IPS-15b (cell line): ENCODE results near the gene TRIM38.
"Not testable (repeated sequence)": the region's sequence is repeated elsewhere in the genome, so short reads cannot be mapped to it uniquely, and the experiment has no call there.

Experiments used
- H3K27me3 ChIP-seq: one replicate; pipeline ENCODE4 v1.6.1; 2013; ENCODE audit warnings: low read length; ENCODE audit not compliant: control insufficient read depth, insufficient read depth
- H3K36me3 ChIP-seq: one replicate; pipeline ENCODE4 v1.6.1; 2013; ENCODE audit warnings: low read length; ENCODE audit not compliant: control insufficient read depth, insufficient read depth
- H3K4me1 ChIP-seq: one replicate; pipeline ENCODE4 v1.6.1; 2013; ENCODE audit warnings: mild to moderate bottlenecking, low read length; ENCODE audit not compliant: control insufficient read depth, insufficient read depth
- H3K4me3 ChIP-seq: one replicate; pipeline ENCODE4 v1.5.1; 2013; ENCODE audit warnings: low read depth, low read length
- H3K9ac ChIP-seq: one replicate; pipeline ENCODE4 v1.6.1; 2013; ENCODE audit warnings: low read depth, mild to moderate bottlenecking, low read length
- H3K9me3 ChIP-seq: one replicate; pipeline ENCODE4 v1.6.1; 2013; ENCODE audit warnings: mild to moderate bottlenecking, low read length; ENCODE audit not compliant: control insufficient read depth, insufficient read depth

Gene TRIM38

DNA sequence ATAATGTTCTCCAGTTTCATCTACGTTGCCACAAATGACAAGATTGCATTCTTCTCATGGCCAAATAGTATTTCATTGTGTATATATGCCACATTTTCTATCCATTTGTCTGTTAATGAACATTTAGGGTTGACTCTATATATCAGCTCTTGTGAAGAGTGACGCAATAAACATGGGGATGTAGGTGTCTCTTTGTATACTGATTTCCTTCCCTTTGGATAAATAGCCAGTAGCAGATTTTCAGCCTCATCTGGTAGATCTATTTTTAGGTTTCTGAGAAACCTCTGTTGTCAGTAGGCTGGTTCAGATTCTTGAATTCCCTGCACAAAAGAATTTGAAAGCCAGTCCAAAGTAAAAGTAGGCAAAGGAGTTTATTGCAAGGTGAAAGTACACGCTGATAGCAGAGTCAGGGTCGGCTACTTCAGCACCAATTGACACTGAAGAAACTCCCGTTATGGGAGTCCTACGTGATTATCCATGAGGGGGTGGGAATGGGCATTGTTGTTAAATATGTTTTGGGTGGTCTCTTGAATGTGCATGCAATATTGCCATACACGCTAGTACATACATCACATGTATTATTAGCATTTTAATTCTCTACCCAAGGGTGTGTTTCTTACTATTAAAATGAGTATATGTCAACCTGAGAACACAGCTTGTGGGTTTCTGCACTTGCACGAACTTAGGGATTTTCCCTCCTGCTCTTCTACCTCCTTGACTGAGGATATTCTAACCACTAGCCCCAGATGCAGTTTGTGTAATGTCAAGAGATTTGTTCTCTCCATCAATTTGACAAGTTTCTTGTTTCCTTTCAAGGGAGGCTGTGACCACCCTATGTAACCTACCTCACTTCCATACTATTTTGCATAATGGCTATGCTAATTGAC is 17.7 kb upstream of the TRIM38 start:
- Histone ChIP-seq H3K4me3 (no peak overlapping the region), H3K4me1 (no peaks in the 10 kb centered on the region), H3K36me3 (no peaks in the 10 kb centered on the region)

GRCh38 chr6:25945738-25946137 is 16.9 kb upstream of the TRIM38 start:
- not testable (repeated sequence) for H3K9ac ChIP-seq, H3K9me3 ChIP-seq, H3K4me3 ChIP-seq, H3K36me3 ChIP-seq, H3K27me3 ChIP-seq, H3K4me1 ChIP-seq

More for the DNA sequence above, 17.7 kb upstream of the TRIM38 start:
- Histone ChIP-seq H3K9me3 (no peaks in the 10 kb centered on the region), H3K9ac (no peak overlapping the region), H3K27me3 (no peaks in the 10 kb centered on the region)

- no peaks in the 10 kb centered on the region for H3K9me3 ChIP-seq
- no peaks in the 10 kb centered on the region for H3K36me3 ChIP-seq
- H3K4me1 ChIP-seq = no peaks in the 10 kb centered on the region
- no peak overlapping the region for H3K4me3 ChIP-seq
- no peaks in the 10 kb centered on the region for H3K27me3 ChIP-seq
- no peak overlapping the region for H3K9ac ChIP-seq
Observed at GRCh38 chr6:25946631-25947030, 16.0 kb upstream of the TRIM38 start.

GRCh38 chr6:25947492-25947891 is 15.1 kb upstream of the TRIM38 start:
- H3K36me3 ChIP-seq = not testable (repeated sequence)

DNA sequence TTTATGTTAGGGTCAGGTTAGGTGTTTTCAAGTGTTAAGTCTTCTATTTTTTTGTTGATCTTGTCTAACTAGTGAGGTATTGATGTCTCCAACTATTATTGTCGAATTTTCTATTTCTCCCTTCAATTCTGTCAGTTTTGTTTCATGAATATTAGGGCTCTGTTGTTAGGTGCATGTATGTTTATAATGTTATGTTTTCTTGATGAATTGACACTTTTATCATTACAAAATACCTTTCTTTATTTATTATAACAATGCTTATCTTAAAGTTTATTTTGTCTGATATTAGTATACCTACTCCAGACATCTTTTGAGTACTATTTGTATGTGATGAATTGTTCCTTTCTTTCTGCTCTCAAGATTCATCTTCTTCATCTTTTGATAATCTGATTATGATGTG is 12.9 kb upstream of the TRIM38 start:
- H3K4me3 ChIP-seq = no peak overlapping the region
- no peaks in the 10 kb centered on the region for H3K4me1 ChIP-seq

More at GRCh38 chr6:25947492-25947891, 15.1 kb upstream of the TRIM38 start:
- H3K27me3 ChIP-seq, H3K9ac ChIP-seq, H3K9me3 ChIP-seq, H3K4me3 ChIP-seq, H3K4me1 ChIP-seq: not testable (repeated sequence)

GRCh38 chr6:25950297-25950696 is 12.3 kb upstream of the TRIM38 start:
- H3K9me3 ChIP-seq = no peaks in the 10 kb centered on the region

More for the DNA sequence above, 12.9 kb upstream of the TRIM38 start:
- Histone ChIP-seq H3K9me3 (no peaks in the 10 kb centered on the region), H3K27me3 (no peaks in the 10 kb centered on the region), H3K9ac (no peak overlapping the region), H3K36me3 (no peaks in the 10 kb centered on the region)

DNA sequence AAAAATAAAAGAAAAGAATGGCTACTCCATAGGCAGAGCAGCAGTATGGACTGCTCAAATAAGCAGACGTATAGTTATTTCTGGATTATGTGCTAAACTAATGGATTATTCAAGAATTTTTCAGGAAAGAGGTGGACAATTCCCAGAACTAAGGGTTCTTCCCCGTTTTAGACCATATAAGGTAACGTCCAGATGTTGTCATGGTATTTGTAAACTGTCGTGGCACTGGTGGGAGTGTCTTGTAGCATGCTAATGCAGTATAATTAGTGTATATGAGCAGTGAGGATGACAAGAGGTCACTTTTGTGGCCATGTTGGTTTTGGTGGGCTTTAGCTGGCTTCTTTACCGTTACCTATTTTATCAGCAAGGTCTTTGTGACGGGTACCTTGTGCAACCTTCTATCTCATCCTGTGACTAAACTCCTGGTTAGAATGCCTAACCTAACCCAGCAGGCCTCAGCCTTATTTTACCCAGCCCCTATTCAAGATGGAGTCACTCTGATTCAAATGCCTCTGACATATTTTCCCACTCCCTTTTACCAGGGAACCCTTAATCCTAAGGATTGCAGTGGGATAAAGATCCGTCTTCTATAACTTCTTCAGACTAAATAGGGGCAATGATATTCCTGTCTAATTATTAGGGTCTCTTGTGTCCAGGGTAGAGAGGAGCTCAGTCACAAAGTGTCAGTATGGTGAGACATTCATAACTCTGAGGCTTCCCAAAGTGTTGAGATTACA is 11.1 kb upstream of the TRIM38 start:
- H3K4me1 ChIP-seq = no peaks in the 10 kb centered on the region
- H3K27me3 ChIP-seq = no peaks in the 10 kb centered on the region
- H3K9me3 ChIP-seq = no peaks in the 10 kb centered on the region
- H3K9ac ChIP-seq = no peak overlapping the region
- H3K4me3 ChIP-seq = no peak overlapping the region
- H3K36me3 ChIP-seq = no peaks in the 10 kb centered on the region

More at GRCh38 chr6:25950297-25950696, 12.3 kb upstream of the TRIM38 start:
- Histone ChIP-seq H3K36me3 (no peaks in the 10 kb centered on the region), H3K4me3 (no peak overlapping the region), H3K27me3 (no peaks in the 10 kb centered on the region), H3K9ac (no peak overlapping the region), H3K4me1 (no peaks in the 10 kb centered on the region)

DNA sequence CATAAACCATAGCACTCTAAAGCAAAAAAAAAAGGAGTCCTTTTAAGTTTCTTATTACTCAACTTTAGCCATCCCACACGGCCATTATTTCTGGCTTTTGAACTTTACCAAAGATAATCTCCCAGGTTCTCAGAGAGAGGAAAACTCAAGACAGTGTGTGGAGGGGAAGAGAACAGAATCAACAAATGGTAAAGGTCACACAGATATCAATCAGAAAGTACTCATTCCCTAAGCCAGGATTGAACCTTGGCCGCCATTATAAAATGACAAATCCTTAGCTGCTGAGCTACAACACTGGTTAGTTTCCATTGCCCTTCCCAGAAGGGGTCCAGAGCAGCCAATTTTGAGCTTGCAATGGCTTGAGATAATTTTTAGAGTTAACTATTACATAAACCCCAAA is 10.1 kb upstream of the TRIM38 start:
- no peak overlapping the region for H3K4me3 ChIP-seq
- no peaks in the 10 kb centered on the region for H3K4me1 ChIP-seq
- H3K27me3 ChIP-seq = no peaks in the 10 kb centered on the region
- no peak overlapping the region for H3K9ac ChIP-seq
- no peaks in the 10 kb centered on the region for H3K9me3 ChIP-seq
- no peaks in the 10 kb centered on the region for H3K36me3 ChIP-seq

DNA sequence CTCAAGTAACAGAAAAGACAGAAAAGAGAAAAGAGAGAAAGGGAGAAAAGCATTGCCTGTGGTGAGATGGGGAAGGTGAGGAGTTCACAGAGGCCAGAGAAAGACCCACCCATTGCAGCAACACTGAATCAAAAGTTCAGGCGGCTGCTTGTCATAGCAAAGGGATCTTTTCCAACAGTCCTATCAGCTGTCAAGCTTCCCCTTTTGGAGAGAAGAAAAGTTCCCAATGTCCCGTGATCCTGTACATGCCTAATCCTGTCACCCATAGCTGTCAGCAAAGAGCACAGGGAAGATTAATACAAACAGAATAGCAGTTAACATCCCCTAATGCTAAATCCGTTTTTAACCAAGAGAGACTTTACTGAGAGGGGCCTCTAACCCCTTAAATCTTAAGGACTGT is 8.9 kb upstream of the TRIM38 start:
- Histone ChIP-seq H3K4me3 (no peak overlapping the region), H3K9me3 (no peaks in the 10 kb centered on the region), H3K9ac (no peak overlapping the region), H3K4me1 (no peaks in the 10 kb centered on the region), H3K27me3 (no peaks in the 10 kb centered on the region), H3K36me3 (no peaks in the 10 kb centered on the region)

GRCh38 chr6:25954756-25955155 is 7.8 kb upstream of the TRIM38 start:
- Histone ChIP-seq H3K4me3 (no peak overlapping the region), H3K4me1 (no peaks in the 10 kb centered on the region), H3K27me3 (no peaks in the 10 kb centered on the region), H3K9ac (no peak overlapping the region), H3K36me3 (no peaks in the 10 kb centered on the region), H3K9me3 (no peaks in the 10 kb centered on the region)

- no peak overlapping the region for H3K4me3 ChIP-seq
- no peaks in the 10 kb centered on the region for H3K9me3 ChIP-seq
- no peak overlapping the region for H3K9ac ChIP-seq
- no peaks in the 10 kb centered on the region for H3K36me3 ChIP-seq
- no peaks in the 10 kb centered on the region for H3K27me3 ChIP-seq
- no peaks in the 10 kb centered on the region for H3K4me1 ChIP-seq
Observed at GRCh38 chr6:25956226-25956625, 6.4 kb upstream of the TRIM38 start.

DNA sequence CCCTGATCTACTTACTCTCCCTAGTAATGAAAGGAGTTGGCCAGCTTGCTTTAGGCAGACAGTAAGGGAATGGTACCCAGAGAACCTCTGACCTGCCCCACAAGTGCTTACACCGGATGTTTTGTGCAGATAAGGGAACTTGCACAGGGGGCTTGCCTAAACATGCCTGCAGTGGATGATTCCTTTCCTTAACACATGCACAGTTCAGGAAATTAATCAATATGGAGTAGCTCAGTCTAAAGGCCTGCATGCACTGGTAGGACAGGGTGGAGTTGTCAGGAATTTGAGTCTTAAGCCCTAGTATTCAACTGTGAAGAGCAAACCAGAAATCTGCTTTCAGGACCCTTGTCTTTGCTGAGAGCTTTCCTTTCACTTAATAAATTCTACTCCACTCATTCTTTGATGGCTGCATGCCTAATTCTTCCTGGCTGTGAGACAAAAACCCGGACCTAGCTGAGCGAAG is 3.9 kb upstream of the TRIM38 start:
- Histone ChIP-seq H3K4me3 (no peak overlapping the region), H3K4me1 (peaks cover 11% of the 10 kb centered on the region), H3K9ac (no peak overlapping the region), H3K36me3 (no peaks in the 10 kb centered on the region), H3K27me3 (no peaks in the 10 kb centered on the region), H3K9me3 (no peaks in the 10 kb centered on the region)
